Endothelial cell of umbilical vein (primary cell): ENCODE data around the gene EXOSC9. TPM values are rescaled to one million over a fixed set of nuclear protein-coding genes. Genes with fewer than 3 reads are reported as not detected.

ENCODE experiments used
- BruUV-seq: library from RNA; stranded (reverse); fragments of 400-500 nt; replicated peaks from 2 replicates; lab custom pipeline; 2021; lab: Mats Ljungman, UMichigan
- CTCF ChIA-PET: fragments of 300-600, 350-600 bp; sonication (Branson Sonifier 250); formaldehyde crosslinking; loops from one replicate; lab custom pipeline; 2021; ENCODE audit warnings: antibody characterized with exemption, inconsistent platforms; lab: Charles Lee
- POLR2A ChIA-PET: fragments of 300-600, 350-600 bp; sonication (Branson Sonifier 250); formaldehyde crosslinking; loops from one replicate; lab custom pipeline; 2021; ENCODE audit warnings: antibody characterized with exemption, inconsistent platforms; lab: Charles Lee
- DNase-seq: peaks from one replicate; pipeline ENCODE4 v3.0.0-alpha.2; 2011; ENCODE audit warnings: low read depth, low spot score
- FAIRE-seq: peaks from 2 replicates; lab custom pipeline; 2011; peaks lifted over from hg19 to GRCh38; lab: Jason Lieb, UNC
- H2AFZ ChIP-seq: 2 replicates; pipeline ENCODE4 v1.6.0; 2012; ENCODE audit warnings: low read depth, low read length, control low read depth, inconsistent platforms
- H3K27ac ChIP-seq: 2 replicates; pipeline ENCODE4 v1.5.1; 2011; ENCODE audit warnings: low read depth, mild to moderate bottlenecking, control low read depth, low read length, moderate library complexity; ENCODE audit not compliant: insufficient read depth
- H3K27me3 ChIP-seq, 2 experiments: 2 replicates each; pipeline versions ENCODE4 v1.6.0 to v1.6.1; 2011; ENCODE audit warnings: low read length in 2 of 2, mixed read lengths in 1 of 2; ENCODE audit not compliant: control insufficient read depth in 2 of 2, insufficient read depth in 2 of 2
- H3K36me3 ChIP-seq, 2 experiments: 2 replicates in 1 of 2; 3 replicates in 1 of 2; pipeline ENCODE4 v1.5.1; 2011; ENCODE audit warnings: low read length in 2 of 2, mild to moderate bottlenecking in 1 of 2, moderate library complexity in 1 of 2; ENCODE audit not compliant: control insufficient read depth in 2 of 2, insufficient read depth in 2 of 2; ENCODE audit errors: extremely low read depth in 1 of 2
- H3K4me1 ChIP-seq: 3 replicates; pipeline ENCODE4 v1.5.1; 2011; ENCODE audit warnings: mild to moderate bottlenecking, low read length; ENCODE audit not compliant: control insufficient read depth, insufficient read depth; ENCODE audit errors: extremely low read depth
- H3K4me2 ChIP-seq: 2 replicates; pipeline ENCODE4 v1.6.1; 2011; ENCODE audit warnings: low read length, control low read depth, mixed read lengths; ENCODE audit not compliant: insufficient read depth
- H3K4me3 ChIP-seq, 3 experiments: fragments of 200-600 bp in 1 of 3; sonication (generic), shearing (Covaris generic) in 1 of 3; replicated peaks in 1 of 3; 2 replicates each; pipeline ENCODE4 v1.5.1; 2011 to 2016; ENCODE audit warnings: control low read depth in 3 of 3, low read length in 3 of 3, mild to moderate bottlenecking in 2 of 3, inconsistent platforms in 1 of 3, low read depth in 1 of 3, moderate library complexity in 1 of 3; ENCODE audit not compliant: insufficient read depth in 1 of 3
- H3K79me2 ChIP-seq: 2 replicates; pipeline ENCODE4 v1.6.0; 2012; ENCODE audit warnings: low read length, inconsistent platforms; ENCODE audit not compliant: control insufficient read depth, insufficient read depth
- H3K9ac ChIP-seq: replicated peaks from 2 replicates; pipeline ENCODE3; 2011; ENCODE audit warnings: low read length, control low read depth; ENCODE audit not compliant: insufficient read depth; ENCODE audit errors: extremely low read depth
- H3K9me1 ChIP-seq: replicated peaks from 3 replicates; pipeline ENCODE4 v1.6.0; 2011; ENCODE audit warnings: mild to moderate bottlenecking, low read length; ENCODE audit not compliant: control insufficient read depth, insufficient read depth; ENCODE audit errors: extremely low read depth
- H3K9me3 ChIP-seq: replicated peaks from 2 replicates; pipeline ENCODE4 v1.5.1; 2012; ENCODE audit warnings: low read length, inconsistent platforms; ENCODE audit not compliant: control insufficient read depth, insufficient read depth
- H4K20me1 ChIP-seq: replicated peaks from 2 replicates; pipeline ENCODE3; 2011; ENCODE audit warnings: mild to moderate bottlenecking, low read length; ENCODE audit not compliant: control insufficient read depth, insufficient read depth; ENCODE audit errors: extremely low read depth
- CTCF ChIP-seq, 2 donors: IDR thresholded peaks; 1 replicate in 1 of 2; 2 replicates in 1 of 2; pipeline ENCODE4 v1.5.1; 2011; ENCODE audit warnings: low read length in 2 of 2, mild to moderate bottlenecking in 2 of 2, moderate library complexity in 2 of 2, control low read depth in 1 of 2, inconsistent platforms in 1 of 2, low read depth in 1 of 2; ENCODE audit not compliant: insufficient read depth in 1 of 2; ENCODE audit errors: extremely low read depth in 1 of 2
- EZH2 ChIP-seq: IDR thresholded peaks from 2 replicates; pipeline ENCODE4 v1.6.1; 2012; ENCODE audit warnings: borderline replicate concordance, low read depth, mild to moderate bottlenecking, moderate library complexity, low read length, inconsistent platforms; ENCODE audit not compliant: severe bottlenecking
- FOS ChIP-seq: IDR thresholded peaks from 2 replicates; pipeline ENCODE4 v1.6.1; 2011; ENCODE audit warnings: mild to moderate bottlenecking, low read length, moderate library complexity, borderline replicate concordance; ENCODE audit not compliant: insufficient read depth
- GATA2 ChIP-seq: IDR thresholded peaks from 2 replicates; pipeline ENCODE4 v1.7.0; 2011; ENCODE audit warnings: low read depth, mild to moderate bottlenecking, moderate library complexity, mixed read lengths, low read length; ENCODE audit not compliant: insufficient read length, insufficient read depth
- JUN ChIP-seq: IDR thresholded peaks from 2 replicates; pipeline ENCODE4 v1.6.1; 2011; ENCODE audit warnings: borderline replicate concordance, low read depth; ENCODE audit not compliant: insufficient read length, insufficient read depth
- MAX ChIP-seq: IDR thresholded peaks from 2 replicates; pipeline ENCODE4 v1.6.1; 2011; ENCODE audit not compliant: insufficient read depth, insufficient read length
- MYC ChIP-seq: IDR thresholded peaks from one replicate; pipeline ENCODE4 v1.6.1; 2011; ENCODE audit warnings: mild to moderate bottlenecking, low read depth, low read length
- POLR2A ChIP-seq: IDR thresholded peaks from 2 replicates; pipeline ENCODE4 v1.6.1; 2012; ENCODE audit warnings: low read depth, mild to moderate bottlenecking, control low read depth, low read length
- POLR2AphosphoS5 ChIP-seq: IDR thresholded peaks from 2 replicates; pipeline ENCODE4 v1.6.1; 2012; ENCODE audit warnings: low read depth, mild to moderate bottlenecking, control low read depth, low read length, moderate library complexity; ENCODE audit not compliant: insufficient read depth
- dilution Hi-C: fragments of 300-500 bp; cut with MboI; formaldehyde crosslinking; loops from one replicate; pipeline ENCODE4 v1.15.0; 2019; ENCODE audit warnings: low sequenced_read_pairs; ENCODE audit not compliant: extremely low pct_ligation_motif_present
- intact Hi-C: fragments of 100-400 bp; cut with micrococcal nuclease; formaldehyde crosslinking; loops from one replicate; pipeline ENCODE4 v1.10.0; 2022
- polyA plus RNA-seq, 4 experiments: library from polyadenylated mRNA; depleted of rRNA in 3 of 4; stranded (reverse) in 3 of 4; unstranded in 1 of 4; fragments of >200 nt; gene quantifications; 2 replicates each; pipeline versions ENCODE4 v1.2.1 to v1.2.3, GENCODE V29; 2011 to 2012; ENCODE audit warnings: missing spikeins in 1 of 4
- total RNA-seq: library from RNA; stranded (reverse); gene quantifications from 2 replicates; pipeline ENCODE4 v1.2.3, GENCODE V29; 2021

Gene EXOSC9
- total and polyA plus RNA-seq, 2 donors (not counting 3 experiments of a cell fraction or from before 2014, with no cell fraction given): 19.0 to 46.3 TPM

GRCh38 chr4:121842862-121843261 is 41.7 kb downstream of the EXOSC9 start:
- Histone ChIP-seq H3K36me3 (peaks cover 0 to 2% of the 10 kb centered on the region in 2 experiments), H3K4me1 (no peaks in the 10 kb centered on the region), H3K27me3 (no peaks in the 10 kb centered on the region), H4K20me1 (no peaks in the 10 kb centered on the region), H3K27ac (no peak overlapping the region), H3K4me2 (no peak overlapping the region), H3K9me3 (no peaks in the 10 kb centered on the region), H3K79me2 (no peaks in the 10 kb centered on the region), H2AFZ (no peak overlapping the region), H3K9ac (no peak overlapping the region), H3K9me1 (no peaks in the 10 kb centered on the region), H3K4me3 (no peak overlapping the region)
- no peak for FAIRE-seq
- dilution Hi-C loops: no loop called here
- BruUV-seq: no TSS peak
- no peak for TF ChIP-seq POLR2A
- TF ChIP-seq MYC: no peak
- TF ChIP-seq CTCF (IDR thresholded peaks at IDR 0.05; ENCODE audit: extremely low read depth in 1 of 2, insufficient read depth in 1 of 2, low read depth in 1 of 2, low read length in 2 of 2): no peak
- TF ChIP-seq FOS: no peak
- no peak for TF ChIP-seq JUN
- no peak for TF ChIP-seq GATA2
- no peak for TF ChIP-seq POLR2AphosphoS5
- no peak for TF ChIP-seq MAX
- TF ChIP-seq EZH2: no peak
- ChIA-PET POLR2A (no interaction called here), CTCF (no interaction called here)
- no peak for DNase-seq
- intact Hi-C loops: no loop called here
